ENCODE measurements around the gene COL4A2. TPM values are rescaled to one million over a fixed set of nuclear protein-coding genes. Genes with fewer than 3 reads are reported as not detected.
"Not testable (repeated sequence)": the region's sequence is repeated elsewhere in the genome, so short reads cannot be mapped to it uniquely, and the experiment has no call there.

The COL4A2 gene
- total RNA-seq, 6 donors from 2014 or later, result 169 to 458 (median 258) TPM

DNA sequence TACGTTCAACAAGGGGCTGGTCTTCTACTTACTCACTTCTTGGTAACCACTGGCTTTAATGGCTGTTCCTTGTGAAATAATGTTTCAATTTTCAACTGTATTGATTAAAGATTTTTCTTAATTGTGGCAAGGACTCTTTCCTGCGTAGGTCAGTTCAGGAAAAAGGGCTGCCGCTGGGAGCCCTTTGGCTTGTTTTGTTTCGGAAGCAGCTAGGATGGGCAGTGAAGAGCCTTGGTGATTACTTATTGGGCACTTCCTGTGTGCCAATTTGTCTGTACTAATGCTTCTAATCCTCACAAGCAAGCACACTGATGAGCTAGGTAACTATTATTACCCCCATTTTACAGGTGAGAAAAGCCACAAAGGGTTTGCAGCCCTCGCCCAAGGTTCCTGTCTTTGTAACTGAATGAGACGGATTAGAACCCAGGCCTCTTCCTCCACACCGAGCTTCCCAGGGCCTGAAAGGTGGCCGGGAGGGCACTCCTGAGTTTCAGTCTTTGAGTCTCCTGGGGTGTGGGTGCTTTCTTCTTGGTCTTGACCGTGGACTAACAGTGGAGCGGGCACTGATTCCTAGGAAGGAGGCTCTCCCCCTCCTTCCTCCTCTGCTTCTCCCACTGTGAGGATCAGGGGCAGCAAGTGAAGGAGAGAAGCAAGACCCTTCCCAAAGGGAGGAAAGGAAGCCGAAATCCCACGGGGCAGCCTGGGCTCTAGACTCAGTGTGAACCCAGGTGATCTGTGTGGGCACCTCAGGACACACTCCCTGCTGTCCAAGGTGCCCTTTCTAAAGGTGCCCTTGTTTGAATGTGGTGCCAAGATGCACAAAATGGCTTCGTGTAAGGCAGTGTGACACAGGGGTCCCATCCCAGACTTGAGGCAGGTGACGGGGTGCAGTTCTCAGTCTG lies 3.7 kb downstream of the COL4A2 start:
- H3K27me3 ChIP-seq, result peaks cover 0 to 7% (median 3%) of the 10 kb centered on the region in 4 donors
- H3K4me1 ChIP-seq, result peaks cover 16 to 66% (median 34%) of the 10 kb centered on the region in 4 donors
- TF ChIP-seq, protein P1, sequence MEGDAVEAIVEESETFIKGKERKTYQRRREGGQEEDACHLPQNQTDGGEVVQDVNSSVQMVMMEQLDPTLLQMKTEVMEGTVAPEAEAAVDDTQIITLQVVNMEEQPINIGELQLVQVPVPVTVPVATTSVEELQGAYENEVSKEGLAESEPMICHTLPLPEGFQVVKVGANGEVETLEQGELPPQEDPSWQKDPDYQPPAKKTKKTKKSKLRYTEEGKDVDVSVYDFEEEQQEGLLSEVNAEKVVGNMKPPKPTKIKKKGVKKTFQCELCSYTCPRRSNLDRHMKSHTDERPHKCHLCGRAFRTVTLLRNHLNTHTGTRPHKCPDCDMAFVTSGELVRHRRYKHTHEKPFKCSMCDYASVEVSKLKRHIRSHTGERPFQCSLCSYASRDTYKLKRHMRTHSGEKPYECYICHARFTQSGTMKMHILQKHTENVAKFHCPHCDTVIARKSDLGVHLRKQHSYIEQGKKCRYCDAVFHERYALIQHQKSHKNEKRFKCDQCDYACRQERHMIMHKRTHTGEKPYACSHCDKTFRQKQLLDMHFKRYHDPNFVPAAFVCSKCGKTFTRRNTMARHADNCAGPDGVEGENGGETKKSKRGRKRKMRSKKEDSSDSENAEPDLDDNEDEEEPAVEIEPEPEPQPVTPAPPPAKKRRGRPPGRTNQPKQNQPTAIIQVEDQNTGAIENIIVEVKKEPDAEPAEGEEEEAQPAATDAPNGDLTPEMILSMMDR (IDR thresholded peaks at IDR 0.05), result no peak
- TF ChIP-seq POLR2A (IDR thresholded peaks at IDR 0.05) (no peak), EP300 (IDR thresholded peaks at IDR 0.05) (no peak), POLR2AphosphoS5 (IDR thresholded peaks at IDR 0.05) (no peak)
- DNase-seq (no peak), ATAC-seq (ENCODE audit: low FRiP score in 2 of 2) (no peak)
- H3K9me3 ChIP-seq, result no peaks in the 10 kb centered on the region
- peaks cover 0 to 4% (median 0%) of the 10 kb centered on the region in 4 donors for H3K36me3 ChIP-seq
- peak overlapping the region; percentile 64 to 95 (median 93) for H3K27ac ChIP-seq
- WGBS, 2 donors, result 69 to 70% methylated on average over 9 to 14 of the region's 14 CpGs
- H3K4me3 ChIP-seq, result peak overlapping the region in 3 of 4 donors; percentile 69 to 81 (median 73)

DNA sequence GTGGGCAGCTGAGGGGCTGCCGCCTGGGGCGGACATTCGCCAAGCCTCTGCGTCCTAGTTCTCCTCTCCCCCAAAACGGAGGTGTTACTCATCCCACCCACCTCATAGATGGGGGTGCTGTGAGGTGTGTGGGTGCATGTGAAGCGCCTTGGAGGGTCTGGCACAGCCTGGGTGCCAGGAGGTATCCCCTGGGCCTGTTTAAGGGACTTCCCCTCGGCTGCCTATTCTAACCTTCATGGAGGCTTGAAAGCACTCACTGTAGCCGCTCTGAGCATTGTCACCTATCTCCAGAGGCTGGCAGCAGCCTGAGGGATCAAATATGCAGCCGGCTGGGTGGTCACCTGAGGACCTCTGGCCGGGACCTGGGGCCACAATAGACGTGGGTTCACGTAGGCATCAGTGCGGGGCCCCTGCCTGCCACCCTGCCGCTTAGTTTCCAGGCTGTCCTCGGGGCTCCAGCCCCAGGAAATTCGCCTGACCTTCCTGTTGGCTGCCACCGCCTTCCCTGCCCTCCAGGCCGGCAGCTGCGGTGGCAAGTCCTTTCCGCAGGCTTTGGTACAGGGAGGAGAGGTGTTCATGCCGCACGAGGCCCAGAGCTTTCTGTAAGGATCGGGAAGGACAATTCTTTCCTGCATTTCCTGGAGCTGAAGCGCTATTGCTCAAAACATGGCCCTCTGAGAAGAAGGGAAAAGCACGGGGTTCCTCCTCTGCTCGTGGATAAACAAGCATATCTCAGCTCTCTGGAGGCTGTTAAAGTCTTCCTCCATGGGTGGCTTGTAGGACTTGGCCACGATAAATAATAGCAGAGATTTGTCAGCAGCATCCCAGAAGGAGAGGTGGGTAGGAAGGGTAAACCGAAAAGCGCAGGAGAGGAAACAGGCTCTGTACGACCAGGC lies 4.6 kb downstream of the COL4A2 start:
- H3K27ac ChIP-seq, result peak overlapping the region; percentile 64 to 95 (median 93)
- peaks cover 0 to 5% (median 3%) of the 10 kb centered on the region in 4 donors for H3K27me3 ChIP-seq
- peaks cover 0 to 9% (median 0%) of the 10 kb centered on the region in 4 donors for H3K36me3 ChIP-seq
- H3K9me3 ChIP-seq, result no peaks in the 10 kb centered on the region
- H3K4me1 ChIP-seq, result peaks cover 16 to 62% (median 34%) of the 10 kb centered on the region in 4 donors
- TF ChIP-seq POLR2AphosphoS5 (IDR thresholded peaks at IDR 0.05) (peak in 1 of 2 donors; percentile 43), POLR2A (IDR thresholded peaks at IDR 0.05) (no peak)
- DNase-seq (no peak), ATAC-seq (ENCODE audit: low FRiP score in 2 of 2) (no peak)
- WGBS, 2 donors, result 51 to 61% methylated on average over 11 to 19 of the region's 30 CpGs
- H3K4me3 ChIP-seq, result peak overlapping the region in 3 of 4 donors; percentile 7 to 81 (median 73)

DNA sequence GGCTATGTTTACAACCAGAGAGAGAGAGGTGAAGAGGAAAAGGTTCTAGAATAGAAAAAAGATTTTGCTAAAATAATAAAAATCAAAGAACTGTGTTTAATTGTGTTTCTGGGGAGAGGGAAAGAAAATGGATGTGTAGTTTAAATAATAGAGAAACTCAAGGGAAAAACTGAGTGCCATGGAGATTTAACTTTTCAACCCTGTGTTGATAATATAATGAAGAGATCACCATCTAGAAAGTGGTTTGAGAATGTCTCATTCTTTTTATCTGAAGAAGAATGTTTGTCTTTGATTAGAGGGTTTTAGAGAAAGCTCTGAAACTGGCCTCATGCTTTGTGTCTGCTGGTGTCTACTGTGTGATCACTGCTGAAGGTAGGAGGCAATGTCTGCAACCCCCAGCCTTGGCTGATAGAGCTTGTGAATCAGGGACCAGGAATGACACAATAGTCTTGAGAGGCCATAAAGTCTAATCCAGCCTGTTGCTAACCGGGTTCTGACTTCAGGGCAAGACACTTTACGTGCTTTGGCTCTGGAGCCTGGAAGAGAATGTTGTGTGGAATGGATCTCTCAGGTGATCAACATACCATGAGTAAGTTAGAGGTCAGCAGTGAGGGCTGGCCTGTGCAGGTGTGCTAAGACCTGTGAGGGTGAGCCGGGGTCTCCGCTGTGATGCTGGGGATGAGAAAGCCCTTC lies 5.4 kb downstream of the COL4A2 start:
- H3K4me1 ChIP-seq, result peaks cover 19 to 54% (median 35%) of the 10 kb centered on the region in 4 donors
- H3K27me3 ChIP-seq, result peaks cover 0 to 5% (median 0%) of the 10 kb centered on the region in 4 donors
- H3K9me3 ChIP-seq, result no peaks in the 10 kb centered on the region
- ATAC-seq (ENCODE audit: low FRiP score in 2 of 2) (no peak), DNase-seq (no peak)
- peak overlapping the region in 1 of 4 donors; percentile 81 for H3K4me3 ChIP-seq
- peak overlapping the region; percentile 64 to 95 (median 93) for H3K27ac ChIP-seq
- WGBS, 2 donors, result 50 to 69% methylated on average over 4 of the region's 4 CpGs
- peaks cover 0 to 17% (median 0%) of the 10 kb centered on the region in 4 donors for H3K36me3 ChIP-seq
- no peak for TF ChIP-seq POLR2AphosphoS5 (IDR thresholded peaks at IDR 0.05)

DNA sequence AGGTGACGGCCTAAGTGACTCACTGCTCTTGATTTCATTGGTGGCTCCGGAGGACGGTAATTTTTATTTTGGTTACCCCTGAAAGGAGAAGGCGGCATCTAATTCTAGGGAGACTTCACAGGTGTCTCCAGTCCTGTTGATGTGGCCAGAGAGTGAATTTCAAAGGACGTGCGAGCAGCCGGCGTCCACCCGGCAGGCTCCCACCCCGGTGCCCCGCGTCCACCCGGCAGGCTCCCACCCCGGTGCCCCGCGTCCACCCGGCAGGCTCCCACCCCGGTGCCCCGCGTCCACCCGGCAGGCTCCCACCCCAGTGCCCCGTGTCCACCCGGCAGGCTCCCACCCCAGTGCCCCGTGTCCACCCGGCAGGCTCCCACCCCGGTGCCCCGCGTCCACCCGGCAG lies 6.2 kb downstream of the COL4A2 start:
- ATAC-seq (ENCODE audit: low FRiP score in 2 of 2); H3K9me3 ChIP-seq; DNase-seq; H3K27me3 ChIP-seq: not testable (repeated sequence)
- H3K4me3 ChIP-seq, result peak overlapping the region in 2 of 4 donors; percentile 9 to 81
- 81 to 87% methylated on average over 4 to 15 of the region's 29 CpGs for WGBS, 2 donors
- peak overlapping the region in 2 of 4 donors; percentile 93 for H3K27ac ChIP-seq
- peaks cover 0 to 17% (median 0%) of the 10 kb centered on the region in 4 donors for H3K36me3 ChIP-seq
- peaks cover 26 to 47% (median 38%) of the 10 kb centered on the region in 4 donors for H3K4me1 ChIP-seq

DNA sequence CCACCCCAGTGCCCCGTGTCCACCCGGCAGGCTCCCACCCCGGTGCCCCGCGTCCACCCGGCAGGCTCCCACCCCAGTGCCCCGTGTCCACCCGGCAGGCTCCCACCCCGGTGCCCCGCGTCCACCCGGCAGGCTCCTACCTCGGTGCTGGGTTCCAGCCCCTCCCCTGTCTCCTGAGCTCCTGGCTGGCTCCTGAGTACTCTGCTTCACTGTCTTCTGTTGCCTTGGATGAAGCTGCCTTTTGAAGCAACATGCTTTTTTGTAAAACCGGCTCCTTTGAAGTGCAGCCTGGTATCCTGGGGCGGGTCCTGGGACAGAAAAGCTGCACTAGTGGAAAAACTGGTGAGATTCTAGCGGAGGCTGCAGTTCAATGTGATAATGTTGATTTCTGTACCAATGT lies 6.6 kb downstream of the COL4A2 start:
- H3K9me3 ChIP-seq; H3K27me3 ChIP-seq; ATAC-seq (ENCODE audit: low FRiP score in 2 of 2); DNase-seq: not testable (repeated sequence)
- Histone ChIP-seq H3K4me3 (peak overlapping the region in 1 of 4 donors; percentile 14), H3K27ac (peak overlapping the region in 1 of 4 donors; percentile 57), H3K36me3 (peaks cover 0 to 17% (median 0%) of the 10 kb centered on the region in 4 donors), H3K4me1 (peaks cover 30 to 51% (median 40%) of the 10 kb centered on the region in 4 donors)
- 63 to 65% methylated on average over 3 of the region's 16 CpGs for WGBS, 2 donors

DNA sequence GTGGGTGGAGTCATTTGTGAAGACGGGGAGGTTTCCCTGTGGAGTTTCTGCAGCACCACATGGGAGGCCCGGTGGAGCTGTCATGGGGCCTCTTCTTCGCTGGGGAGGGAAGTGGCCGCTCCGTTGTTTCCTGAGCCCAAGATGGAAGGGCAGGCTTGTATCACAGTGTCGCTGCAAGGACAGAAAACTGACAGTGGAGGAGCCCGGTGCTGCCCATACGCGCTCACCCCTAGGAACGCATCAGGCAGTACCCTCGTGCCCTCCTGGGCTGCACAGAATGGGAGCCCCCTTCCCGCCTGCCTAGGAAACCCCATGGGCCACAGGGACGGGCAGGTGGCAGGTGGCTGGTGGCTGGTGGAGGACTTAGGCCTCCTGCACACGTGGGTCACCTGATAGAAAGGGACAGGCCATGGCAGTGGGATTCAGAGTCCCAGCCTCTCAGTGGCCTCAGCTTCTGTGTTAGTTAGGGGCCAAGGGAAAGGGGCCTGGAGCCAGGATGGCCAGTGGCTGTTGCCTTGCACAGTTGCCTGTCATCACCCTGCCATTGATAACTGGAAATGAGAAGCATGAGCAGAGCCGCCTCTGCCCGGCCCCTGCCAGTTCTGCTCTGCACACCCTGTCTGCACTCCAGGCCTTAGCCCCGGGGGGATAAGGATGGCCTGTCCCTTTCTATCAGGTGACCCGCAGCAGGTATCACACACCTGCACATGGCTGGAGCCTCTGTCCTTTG lies 7.6 kb downstream of the COL4A2 start:
- Histone ChIP-seq H3K4me1 (peaks cover 36 to 54% (median 39%) of the 10 kb centered on the region in 4 donors), H3K27me3 (no peaks in the 10 kb centered on the region), H3K36me3 (peaks cover 0 to 13% (median 0%) of the 10 kb centered on the region in 4 donors), H3K27ac (peak overlapping the region in 3 of 4 donors; percentile 26 to 57 (median 40)), H3K9me3 (no peaks in the 10 kb centered on the region), H3K4me3 (no peak overlapping the region)
- DNase-seq (peak in 1 of 2 donors; percentile 46), ATAC-seq (ENCODE audit: low FRiP score in 2 of 2) (no peak)
- WGBS, 2 donors, result 76 to 77% methylated on average over 14 to 18 of the region's 18 CpGs
- no peak for TF ChIP-seq EP300 (IDR thresholded peaks at IDR 0.05)
- TF ChIP-seq, protein P1 (IDR thresholded peaks at IDR 0.05), result no peak
- TF ChIP-seq POLR2A (IDR thresholded peaks at IDR 0.05), result no peak
- no peak for TF ChIP-seq POLR2AphosphoS5 (IDR thresholded peaks at IDR 0.05)
